ENCODE results near the gene CTTNBP2.

The CTTNBP2 gene

GRCh38 chr7:117871778-117872538 is 1.3 kb downstream of the CTTNBP2 start:
- peak; percentile 69 to 77 for DNase-seq

GRCh38 chr7:117871401-117871777 is 1.9 kb downstream of the CTTNBP2 start:
- no peak for DNase-seq

GRCh38 chr7:117870448-117871130 is 2.7 kb downstream of the CTTNBP2 start:
- no peak for DNase-seq

- DNase-seq: no peak
These were observed 3.9 kb downstream of the CTTNBP2 start for GRCh38 chr7:117869374-117869773.

GRCh38 chr7:117863618-117864017 is 9.6 kb downstream of the CTTNBP2 start:
- DNase-seq: no peak

- DNase-seq: no peak
These were observed 10.9 kb downstream of the CTTNBP2 start for GRCh38 chr7:117862378-117862777.

- no peak for DNase-seq
These were observed 13.9 kb downstream of the CTTNBP2 start for GRCh38 chr7:117859246-117859812.

GRCh38 chr7:117858712-117859111 is 14.5 kb downstream of the CTTNBP2 start:
- no peak for DNase-seq

GRCh38 chr7:117857718-117858117 is 15.5 kb downstream of the CTTNBP2 start:
- no peak for DNase-seq

- no peak for DNase-seq
These were observed 17.0 kb downstream of the CTTNBP2 start for GRCh38 chr7:117856196-117856595.

GRCh38 chr7:117854186-117854585 is 19.1 kb downstream of the CTTNBP2 start:
- DNase-seq: no peak

GRCh38 chr7:117848941-117849340 is 24.3 kb downstream of the CTTNBP2 start:
- no peak for DNase-seq

- no peak for DNase-seq
These were observed 28.6 kb downstream of the CTTNBP2 start for GRCh38 chr7:117844678-117845077.

GRCh38 chr7:117841611-117842010 is 31.6 kb downstream of the CTTNBP2 start:
- no peak for DNase-seq

- DNase-seq: no peak
These were observed 32.2 kb downstream of the CTTNBP2 start for GRCh38 chr7:117841011-117841410.

- no peak for DNase-seq
These were observed 33.7 kb downstream of the CTTNBP2 start for GRCh38 chr7:117839507-117839906.

GRCh38 chr7:117837841-117838240 is 35.4 kb downstream of the CTTNBP2 start:
- no peak for DNase-seq

GRCh38 chr7:117835016-117835664 is 38.1 kb downstream of the CTTNBP2 start:
- DNase-seq: peak; percentile 87 to 88

GRCh38 chr7:117830422-117830954 is 42.8 kb downstream of the CTTNBP2 start:
- DNase-seq: no peak

GRCh38 chr7:117829450-117830117 is 43.7 kb downstream of the CTTNBP2 start:
- no peak for DNase-seq

- DNase-seq: no peak
These were observed 44.4 kb downstream of the CTTNBP2 start for GRCh38 chr7:117828825-117829224.

GRCh38 chr7:117827862-117828261 is 45.4 kb downstream of the CTTNBP2 start:
- peak in 1 of 2 experiments; percentile 48 for DNase-seq

GRCh38 chr7:117825132-117825531 is 48.1 kb downstream of the CTTNBP2 start:
- DNase-seq: no peak
